GOT3 (cell line): ENCODE measurements around the gene CRB1.

ENCODE experiments used
- DNase-seq: peaks from one replicate; lab custom pipeline; 2025; ENCODE audit warnings: mixed read lengths; lab: John Stamatoyannopoulos, UW

Gene CRB1

DNA sequence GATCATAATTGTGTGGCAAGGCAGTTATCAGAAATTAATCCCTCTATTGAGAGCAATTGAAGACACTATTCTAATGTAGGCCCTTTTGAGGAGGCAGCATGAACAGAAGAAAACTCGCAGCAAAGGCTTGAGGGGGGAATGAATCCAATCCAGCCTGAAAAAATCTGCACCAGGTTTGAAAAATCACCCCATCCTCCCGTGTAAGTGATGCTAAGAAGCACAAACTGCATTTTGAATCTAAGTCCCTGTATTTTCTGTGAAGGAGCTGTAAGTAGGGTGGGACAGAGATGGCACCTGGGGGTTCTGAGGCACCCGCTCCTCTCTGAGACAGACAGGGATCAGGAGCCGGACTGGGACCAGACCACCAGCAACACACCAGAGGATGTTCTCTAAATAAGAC is at the start of gene CRB1:
TSS of gene CRB1 (plus strand) at position 241 of the 400 bp plus-strand sequence. CDS start 161 bp downstream, outside the sequence.
- DNase-seq, result no peak

DNA sequence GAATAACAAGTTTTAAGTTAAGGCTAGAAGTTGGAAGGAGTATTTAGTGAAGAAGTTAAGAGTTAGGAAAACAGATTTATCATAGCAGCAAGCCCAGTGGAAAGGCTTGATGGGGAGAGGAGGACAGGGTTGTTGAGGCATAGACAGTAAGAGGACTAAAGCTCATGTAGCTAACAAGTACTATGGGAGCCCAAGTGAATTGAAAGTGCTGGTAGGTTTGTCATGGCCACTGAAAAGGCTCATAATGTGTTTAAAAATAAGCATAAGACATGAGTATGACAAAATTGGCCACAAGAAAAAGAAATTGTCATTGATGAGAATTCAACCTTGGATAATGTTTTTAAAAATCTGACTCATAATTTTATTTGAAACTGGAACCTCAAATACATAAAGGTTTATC is 49.2 kb upstream of the CRB1 start:
- DNase-seq, result no peak

DNA sequence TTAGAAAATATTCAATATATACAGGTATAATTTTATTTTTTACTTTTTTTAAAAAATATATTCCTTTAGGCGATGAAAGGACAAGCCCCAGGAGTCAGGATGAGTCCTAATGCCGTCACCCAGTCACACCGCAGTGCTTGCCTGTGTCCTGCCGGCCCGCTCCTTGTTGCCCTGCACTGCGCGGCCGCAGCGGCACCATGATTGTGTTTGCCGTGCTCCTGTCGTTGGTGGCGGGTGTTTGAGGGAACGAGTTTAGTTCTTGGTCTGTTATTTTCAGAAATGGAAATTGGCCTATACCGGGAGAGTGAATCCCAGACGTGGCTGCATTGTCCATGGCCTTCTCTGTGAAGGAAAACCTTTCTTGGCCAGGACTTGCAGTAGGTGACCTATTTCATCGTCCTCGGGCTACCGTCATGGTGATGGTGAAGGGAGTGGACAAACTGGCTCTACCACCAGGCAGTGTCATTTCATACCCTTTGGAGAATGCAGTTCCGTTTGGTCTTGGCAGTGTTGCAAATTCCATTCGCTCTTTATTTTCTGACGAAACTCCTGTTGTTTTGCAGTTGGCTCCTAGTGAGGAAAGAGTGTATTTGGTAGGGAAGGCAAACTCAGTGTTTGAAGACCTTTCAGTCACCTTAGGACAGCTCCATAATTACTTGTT is 45.9 kb upstream of the CRB1 start:
- no peak for DNase-seq

DNA sequence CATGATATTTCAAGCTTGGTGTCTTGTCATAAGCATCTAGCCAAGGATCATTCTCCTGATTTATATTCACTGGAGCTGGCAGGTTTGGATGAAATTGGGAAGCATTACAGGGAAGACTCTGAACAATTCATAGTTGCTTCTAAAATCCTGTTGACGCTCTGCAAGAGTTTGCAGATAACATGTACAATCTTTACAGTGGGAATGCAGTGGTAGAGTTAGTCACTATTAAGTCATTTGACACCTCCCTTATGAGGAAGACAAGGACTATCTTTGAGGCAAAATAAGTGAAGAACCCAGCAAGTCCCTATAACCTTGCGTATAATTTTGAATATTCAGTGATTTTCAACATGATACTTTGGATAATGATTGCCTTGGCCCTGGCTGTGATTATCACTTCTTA is 45.3 kb upstream of the CRB1 start:
- DNase-seq, result no peak

DNA sequence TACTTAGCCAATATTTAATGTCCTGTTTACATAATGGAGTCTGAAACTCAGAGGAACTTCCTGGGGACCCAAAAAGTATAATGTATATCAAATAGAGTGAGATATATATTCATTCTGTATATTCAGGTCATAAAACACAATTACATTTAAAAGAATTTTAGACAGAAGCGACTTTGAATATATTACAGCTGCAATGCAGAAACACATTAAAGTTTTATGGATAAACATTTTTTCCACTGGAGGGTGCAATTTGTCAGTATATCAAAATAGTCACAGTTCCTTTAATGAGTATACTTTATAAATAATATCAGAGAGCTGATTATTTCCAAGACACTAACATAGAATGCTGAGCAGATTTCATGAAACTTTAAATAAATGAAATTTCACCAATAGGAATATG is 43.9 kb upstream of the CRB1 start:
- DNase-seq, result no peak

DNA sequence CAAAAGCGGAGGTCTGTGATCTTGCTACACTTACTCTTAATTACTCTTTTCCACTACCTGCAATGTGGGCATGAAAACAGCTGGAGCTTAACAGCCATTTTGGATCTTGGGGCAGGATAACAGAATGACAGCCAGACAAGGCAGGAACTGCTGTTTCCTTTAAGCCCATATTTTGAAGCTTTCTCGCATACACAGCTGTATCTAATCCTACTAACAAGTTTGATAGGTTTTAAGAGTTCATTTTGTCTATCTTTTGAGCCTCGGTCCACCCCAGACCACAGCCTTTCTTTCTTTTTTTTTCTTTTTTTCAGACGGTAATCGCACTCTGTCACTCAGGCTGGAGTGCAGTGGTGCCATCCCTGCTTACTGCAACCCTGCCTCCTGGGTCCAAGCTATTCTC is 42.4 kb upstream of the CRB1 start:
- no peak for DNase-seq

DNA sequence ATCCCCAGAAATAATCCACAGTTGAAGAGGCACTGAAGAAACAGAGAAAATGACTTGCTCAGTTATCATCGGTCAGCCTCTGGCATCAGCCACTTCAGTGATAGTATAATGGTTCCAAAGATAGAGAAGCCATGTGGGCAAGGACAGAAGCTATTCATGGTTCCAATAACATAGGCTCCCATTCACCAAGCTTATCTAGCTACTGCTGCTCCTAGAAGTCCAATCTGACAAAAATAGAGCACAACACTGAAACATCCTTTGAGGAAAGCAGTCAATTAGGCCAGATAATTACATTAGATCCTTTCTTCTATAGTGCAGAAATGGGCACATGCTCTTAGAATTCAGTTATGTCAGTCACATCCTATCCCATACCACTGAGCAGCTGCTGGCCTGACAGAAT is 33.5 kb upstream of the CRB1 start:
- DNase-seq, result no peak

DNA sequence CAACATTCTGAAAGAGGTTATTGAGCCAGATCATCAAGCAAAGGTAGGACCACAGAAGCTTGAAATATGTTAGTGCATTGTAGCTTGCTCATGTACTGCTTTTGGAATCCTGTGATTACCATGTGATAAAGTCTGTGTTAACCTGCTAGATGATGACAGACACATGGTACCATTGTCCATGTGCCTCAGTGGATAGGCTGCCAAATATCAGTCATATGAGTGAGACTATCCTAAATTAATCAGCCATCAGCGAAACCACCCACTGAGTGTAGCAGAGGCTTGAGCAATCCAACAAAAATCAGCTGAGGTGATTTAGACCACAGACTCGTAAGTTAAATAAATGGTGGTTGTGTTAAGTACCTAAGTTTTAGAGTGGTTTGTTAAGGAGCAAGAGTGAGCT is 32.7 kb upstream of the CRB1 start:
- no peak for DNase-seq

DNA sequence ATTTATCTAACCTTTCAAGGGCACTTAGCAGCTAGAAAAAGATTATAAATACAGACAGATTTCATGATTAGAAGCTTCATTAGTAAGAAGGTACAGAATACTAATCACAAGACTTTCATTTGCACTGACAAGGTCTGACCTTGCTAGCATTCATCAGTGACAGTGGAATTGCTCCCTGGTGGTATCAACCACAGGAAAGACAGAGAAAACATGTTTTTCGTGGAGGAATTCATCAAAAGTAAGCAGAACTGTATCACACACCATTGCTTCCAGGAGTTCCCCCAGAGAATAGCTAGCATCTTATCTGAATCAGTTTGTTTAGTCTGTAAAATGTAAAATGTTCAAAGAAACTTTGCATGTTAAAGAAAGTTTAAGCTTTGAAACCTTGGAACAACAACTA is 20.6 kb upstream of the CRB1 start:
- no peak for DNase-seq

DNA sequence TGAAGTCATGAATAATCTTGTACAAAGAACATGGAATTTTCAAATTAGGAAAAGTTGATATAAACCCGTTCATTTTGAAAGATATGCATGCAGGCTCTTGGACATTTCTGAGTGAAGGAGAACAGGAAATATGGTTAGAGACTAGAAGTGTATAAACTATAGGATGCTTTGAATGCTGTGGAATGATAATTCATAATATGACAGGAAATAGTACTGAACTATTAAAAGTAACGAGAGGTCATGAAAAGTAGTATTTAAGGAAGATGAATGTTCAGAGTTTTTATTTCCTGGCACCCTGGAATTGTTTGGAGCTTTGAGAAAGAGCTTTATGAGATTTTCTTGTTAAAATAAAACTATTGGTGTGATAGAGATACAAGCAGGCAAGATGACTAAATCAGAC is 18.7 kb upstream of the CRB1 start:
- no peak for DNase-seq

DNA sequence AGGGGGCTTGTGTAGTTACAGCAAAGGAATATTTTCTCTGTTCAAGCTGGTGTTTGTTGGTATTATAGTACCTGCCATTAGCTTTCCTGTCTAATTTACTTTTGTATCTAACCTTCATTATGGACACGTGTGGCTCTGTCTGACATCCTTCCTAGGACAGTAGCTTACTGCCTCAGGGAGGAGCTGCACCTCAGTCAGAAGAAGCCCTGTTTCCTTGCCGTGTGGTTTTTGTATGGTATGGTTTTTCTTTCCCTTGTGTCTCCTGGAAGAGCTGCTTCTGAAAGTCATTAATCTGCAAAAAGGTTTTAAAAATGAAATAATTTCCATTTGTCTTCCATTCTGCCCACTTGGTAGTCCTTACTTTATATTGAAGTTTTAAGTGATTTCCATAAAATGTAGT is 17.4 kb upstream of the CRB1 start:
- DNase-seq, result no peak

DNA sequence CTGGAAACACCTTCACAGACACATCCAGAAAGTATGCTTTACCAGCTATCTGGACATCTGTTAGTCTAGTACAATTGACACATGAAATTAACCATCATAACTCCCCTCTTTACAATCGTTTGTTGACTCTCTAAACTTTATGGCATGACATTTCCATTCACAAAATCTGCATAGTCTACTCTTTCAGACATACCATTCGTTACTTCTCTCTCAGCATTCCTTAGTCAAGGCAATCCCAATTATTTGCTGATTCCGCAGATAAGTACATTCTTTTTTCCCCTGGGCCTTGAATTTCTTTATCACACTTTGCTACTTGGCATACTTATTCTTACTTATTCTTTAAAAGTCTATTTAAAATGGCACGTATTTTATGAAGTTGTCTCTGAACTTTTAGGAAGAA is 15.1 kb upstream of the CRB1 start:
- no peak for DNase-seq

DNA sequence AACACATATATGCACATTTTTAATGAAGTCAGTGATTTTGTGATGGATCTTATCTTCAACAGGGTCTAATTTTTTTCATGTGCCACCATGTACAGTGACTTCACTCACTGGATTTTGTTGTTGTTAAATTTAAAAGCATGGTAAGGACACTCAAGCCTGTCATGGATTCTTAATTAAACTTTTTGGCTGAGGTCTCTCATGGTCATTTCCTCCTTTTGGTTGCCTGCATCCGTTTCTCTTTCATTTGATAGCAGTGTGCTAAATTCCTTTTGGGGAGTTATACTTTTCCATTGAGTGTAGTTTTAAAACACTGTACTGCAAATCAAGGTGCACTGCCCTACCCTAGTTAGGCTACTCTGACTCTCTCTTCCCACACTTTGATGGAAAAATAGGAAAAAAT is 13.2 kb upstream of the CRB1 start:
- no peak for DNase-seq

DNA sequence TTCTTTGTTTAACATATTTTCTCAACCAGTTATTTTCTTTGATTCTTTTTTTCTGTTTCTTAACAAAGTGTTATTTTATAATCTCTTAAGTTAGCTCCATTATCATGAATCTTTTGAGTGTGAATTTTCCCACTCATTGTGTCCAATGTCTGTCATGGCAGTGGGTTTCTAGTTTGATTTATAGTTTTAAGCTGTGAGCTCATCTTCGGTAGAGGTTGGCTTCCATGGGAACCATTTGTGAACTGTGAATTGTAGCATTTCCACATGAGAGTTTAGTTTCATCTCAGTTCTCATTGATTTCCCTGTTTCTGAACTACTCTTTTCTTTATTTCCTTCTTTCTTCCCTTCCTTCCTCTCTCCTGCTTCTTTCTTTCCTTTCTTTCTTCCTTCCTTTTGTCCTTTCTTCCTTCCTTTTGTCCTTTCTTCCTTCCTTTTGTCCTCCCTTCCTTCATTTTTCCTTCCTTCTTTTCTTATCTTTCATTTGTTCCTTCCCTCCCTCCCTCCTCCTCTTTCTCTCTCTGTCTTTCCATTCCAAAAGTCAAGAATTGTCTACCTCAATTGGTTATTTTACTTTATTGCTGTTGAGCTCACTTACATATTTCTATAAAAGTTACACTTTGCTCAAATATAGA is 3.0 kb upstream of the CRB1 start:
- DNase-seq, result no peak

DNA sequence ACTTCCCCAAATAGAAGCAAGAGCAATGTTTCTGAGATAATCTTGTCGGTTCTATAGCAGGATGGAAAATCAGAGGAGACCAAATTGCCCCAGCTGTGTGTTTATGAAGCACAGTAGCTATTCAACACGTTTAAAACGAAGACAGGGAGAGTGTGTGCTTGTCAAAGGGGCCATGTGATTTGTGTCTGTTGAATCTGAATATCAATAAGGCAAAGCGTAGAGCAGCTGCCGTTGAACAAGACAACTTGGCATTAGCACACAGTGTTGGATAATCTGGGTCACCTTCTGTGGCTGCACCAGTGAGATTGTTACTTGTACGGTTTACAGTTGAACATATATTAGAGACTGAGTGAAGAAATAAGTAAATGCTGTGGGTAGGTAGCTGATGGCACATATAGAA is 1.0 kb downstream of the CRB1 start:
- DNase-seq, result no peak

DNA sequence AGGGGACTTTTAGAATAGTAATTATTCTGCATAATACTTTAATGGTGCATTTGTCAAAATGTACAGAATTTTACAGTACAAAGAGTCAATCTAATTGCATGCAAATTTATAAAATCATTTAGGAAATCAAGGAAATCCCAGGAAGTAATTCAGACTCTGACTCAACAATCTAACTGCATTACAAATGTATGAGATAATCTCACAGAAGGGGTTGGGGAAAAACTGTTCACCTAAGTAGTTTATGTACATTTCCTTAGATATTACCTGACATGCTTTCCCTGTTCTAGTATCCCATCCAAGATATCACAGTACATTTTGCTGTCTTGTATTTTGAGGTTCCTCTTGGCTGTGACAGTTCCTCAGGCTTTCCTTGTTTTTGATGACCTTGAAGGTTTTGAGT is 4.7 kb downstream of the CRB1 start:
- DNase-seq, result no peak

DNA sequence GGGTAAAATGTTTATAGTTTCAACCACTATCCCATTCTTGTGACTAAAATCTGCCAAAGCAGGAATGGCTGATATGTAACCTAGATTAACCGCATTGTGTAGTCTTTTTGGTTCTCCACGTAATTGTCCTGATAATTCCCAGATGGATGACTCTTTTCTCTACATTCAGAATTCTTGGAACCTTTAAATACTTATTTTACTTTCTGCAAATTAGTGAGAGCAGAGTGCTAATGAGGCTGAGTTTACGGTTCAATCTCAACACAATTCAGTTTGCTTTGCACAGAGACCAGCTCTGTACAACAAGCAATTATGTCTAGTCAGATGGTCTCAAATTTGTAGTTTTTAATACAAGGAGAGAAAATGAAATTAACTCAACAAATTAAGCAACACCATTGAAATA is 9.1 kb downstream of the CRB1 start:
- DNase-seq, result no peak

DNA sequence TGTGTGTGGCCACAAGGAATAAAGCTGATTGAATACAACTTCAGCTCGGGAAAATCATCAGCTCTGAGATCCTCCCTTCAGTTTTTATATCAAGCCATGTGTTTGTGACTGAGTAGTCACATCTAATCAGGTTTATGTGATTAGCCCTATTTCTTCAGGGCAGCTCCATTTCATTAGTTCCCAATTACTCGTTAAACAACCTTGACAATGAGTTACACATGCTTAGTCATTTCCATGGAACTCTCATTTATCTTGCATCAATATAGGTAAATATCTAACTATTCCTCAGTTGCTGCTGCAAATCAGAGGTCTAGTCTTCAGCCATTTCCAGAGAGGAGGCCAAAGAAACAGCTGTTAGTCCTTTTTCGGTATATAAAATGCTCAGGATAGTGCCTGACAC is 16.3 kb downstream of the CRB1 start:
- DNase-seq, result no peak

DNA sequence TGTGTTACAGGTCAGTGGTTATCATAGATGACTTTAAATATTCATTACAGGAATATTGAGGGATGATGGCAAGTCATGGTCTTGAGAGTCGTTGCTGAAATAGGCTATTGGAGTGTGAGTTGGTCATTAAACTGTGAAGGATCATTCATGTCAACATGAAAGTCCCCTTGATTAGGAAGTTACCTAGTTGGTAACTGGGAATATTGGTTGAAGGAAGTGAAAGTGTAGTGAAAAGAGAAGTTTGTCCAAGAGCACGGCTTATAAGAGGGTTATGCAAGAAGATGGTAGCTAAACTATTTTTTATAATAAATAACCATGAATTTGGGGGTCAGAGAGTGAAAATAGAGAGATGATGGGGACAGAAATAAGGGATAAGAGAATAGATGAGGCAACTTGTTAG is 16.9 kb downstream of the CRB1 start:
- no peak for DNase-seq

DNA sequence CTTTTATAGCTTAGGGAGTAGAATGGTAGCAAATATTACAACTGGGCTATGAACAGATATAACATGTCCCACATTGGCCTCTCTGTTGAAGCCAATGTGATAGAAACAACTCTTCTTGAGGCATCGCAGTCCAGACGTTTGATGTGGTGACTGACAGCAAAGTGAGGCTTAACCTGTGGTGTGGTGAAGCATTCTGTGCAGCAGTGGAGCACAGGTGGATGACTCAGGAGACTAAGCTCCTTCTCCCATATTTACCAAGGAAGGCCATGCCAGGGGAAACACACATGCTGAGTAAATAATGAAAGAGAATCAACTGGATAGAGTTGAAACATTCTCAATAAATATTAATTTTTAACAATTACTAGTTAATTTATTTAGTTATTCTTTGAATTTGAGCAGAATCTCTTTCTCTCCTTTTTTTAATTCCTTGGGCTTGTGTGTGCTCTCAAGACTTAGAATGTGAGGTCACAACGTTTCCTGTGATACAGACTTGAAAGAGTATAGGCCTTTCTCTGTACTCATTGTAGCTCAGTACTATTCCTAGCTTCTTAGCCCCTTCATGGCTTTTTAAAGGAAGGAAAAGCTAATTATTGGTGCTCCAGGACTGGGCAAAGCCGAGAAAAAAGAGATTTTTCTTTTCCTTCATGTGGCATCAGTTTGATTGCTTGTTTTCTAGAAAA is 17.6 kb downstream of the CRB1 start:
- DNase-seq, result no peak

DNA sequence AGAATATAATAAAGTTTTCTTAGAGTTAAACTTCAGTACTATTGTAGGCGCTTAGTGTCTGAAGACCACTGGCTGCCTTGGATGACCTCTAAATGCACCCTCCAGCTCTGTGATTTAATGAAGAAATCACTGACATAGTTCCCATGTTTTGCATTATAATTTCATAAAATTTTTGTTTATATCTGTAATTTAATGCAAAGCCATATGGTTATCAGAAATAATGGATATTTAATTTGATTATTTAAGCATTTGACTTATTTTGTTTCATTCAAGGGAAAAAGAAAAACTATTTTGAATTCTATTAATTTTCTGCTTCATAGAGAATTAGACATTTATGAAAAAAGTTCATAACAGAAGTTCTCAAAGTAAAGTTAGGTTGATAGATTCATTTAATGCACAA is 18.6 kb downstream of the CRB1 start:
- DNase-seq, result no peak

DNA sequence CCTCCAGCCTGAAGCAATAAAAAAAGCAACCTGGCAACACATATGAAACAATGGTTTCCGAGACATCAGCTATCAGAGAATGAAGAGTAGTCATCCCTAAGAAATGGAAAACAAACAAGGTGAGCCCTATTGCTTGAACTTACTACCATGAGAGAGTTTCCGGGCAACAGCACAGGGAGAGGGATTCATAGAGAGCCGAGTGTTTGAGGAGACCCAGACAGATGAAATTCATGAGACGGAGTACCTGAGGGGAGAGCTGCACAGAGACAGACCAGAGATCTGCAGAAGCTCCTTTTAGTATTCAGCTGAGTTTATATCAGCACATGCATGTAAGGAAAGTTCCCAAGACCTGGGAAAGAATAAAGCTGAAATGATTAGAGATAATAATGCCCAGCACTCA is 19.8 kb downstream of the CRB1 start:
- no peak for DNase-seq

DNA sequence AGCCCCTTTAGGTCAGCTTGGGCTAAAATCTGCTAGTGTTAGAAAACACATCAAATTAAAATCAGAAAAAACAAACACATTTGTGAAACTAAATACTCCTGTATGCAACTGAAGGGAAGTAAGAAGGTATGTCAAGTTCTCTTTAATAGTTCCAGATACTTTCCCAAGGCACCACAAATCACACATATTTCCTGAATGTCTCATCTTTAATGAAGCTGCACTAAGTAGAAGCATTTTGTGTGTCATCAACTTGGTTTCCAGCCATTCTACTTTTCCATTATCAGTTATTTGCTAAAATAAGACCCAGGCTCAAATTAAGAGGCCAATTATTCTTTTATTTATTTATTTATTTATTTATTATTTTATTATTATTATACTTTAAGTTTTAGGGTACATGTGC is 34.7 kb downstream of the CRB1 start:
- no peak for DNase-seq

DNA sequence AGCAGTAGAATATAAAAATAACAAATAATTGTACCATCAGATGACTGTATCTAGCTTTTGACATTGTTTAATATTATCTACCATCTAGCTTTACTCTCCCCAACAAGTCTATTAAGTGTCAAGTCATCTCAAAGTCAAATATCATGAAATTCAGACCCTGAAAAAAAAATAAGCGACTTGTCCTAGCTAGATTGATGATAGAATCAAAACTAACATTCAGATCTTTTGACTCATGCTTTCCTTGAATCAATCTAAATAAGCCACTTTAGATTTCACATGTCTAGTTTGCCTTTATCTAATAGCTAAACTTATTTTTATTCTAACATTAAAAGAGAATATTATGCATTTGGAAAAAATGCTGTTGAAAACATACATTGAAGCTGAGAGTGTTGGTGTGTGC is 35.4 kb downstream of the CRB1 start:
- no peak for DNase-seq
